GM19240 (cell line): Measurements from ENCODE around the gene KCTD1.

Experiments
- DNase-seq: peaks from one replicate; pipeline ENCODE4 v3.0.0; 2011; ENCODE audit warnings: low spot score; ENCODE audit not compliant: insufficient read length

Gene KCTD1

DNA sequence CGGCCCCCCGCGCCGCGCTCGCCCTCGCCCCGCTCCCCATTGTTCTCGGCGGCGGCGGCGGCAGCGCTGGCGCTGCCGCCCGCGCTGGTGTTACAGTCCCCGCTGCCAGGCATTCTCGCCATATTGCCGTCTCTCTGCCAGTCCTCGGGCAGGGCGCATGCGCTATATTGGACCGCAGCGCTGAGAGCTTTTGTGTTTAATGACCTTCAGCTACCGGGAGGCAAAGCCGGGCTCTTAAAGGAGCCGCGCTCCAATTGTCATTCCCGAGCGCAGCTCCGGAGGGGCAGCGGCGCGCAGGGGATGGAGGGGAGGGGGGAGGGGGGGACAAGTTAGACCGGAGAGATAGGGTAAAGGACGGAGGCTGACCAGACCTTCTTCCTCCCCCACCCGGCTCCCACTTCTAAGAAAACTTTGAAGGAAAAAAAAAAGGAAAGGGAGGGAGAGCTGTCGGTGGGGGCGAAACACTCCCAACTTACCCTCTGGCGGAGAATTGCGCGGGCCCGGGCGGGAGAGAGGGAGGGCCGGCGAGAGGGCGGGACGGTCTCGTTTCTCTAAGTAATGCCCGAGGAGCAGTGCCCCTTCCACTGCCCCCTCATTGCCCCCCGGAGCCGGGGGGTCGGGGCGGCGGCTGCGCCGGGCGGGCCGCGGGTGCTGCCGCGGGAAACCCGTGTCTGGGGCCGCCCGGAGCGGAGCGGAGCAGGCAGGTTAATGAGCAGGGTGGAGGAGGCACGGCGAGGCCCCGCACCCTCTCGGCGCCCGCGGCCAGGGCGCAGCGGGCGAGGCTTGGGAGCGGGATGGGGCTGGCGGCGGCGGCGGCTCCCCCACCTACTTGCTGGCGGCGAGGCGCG is at the start of gene KCTD1:
KCTD1 (minus strand) TSS at position 139 of the 848 bp plus-strand sequence; CDS start at position 122, 17 bp downstream.
- peak; percentile 75 for DNase-seq

- DNase-seq = no peak
Observed at GRCh38 chr18:26593365-26594320, 45.3 kb upstream of the KCTD1 start.

DNA sequence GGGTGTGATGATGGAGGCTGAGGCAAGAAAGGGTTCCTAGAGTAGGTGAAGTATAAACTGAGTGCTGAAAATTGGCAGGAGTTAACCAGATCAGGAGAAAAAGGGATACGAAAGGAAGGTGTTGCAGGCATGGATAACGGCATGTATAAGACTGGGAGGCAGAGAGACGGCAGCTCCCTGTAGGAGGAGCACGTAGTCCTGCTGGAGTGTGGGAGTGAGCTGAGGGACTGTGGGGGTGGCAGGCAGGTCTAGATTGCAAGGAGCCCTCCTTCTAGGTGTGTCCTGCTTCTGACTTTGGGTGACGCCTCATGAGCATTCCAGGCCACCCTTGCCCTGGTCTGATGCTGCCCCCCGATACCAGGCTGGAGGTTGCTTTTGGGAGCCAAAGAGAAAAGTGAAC is 36.4 kb upstream of the KCTD1 start:
- no peak for DNase-seq

DNA sequence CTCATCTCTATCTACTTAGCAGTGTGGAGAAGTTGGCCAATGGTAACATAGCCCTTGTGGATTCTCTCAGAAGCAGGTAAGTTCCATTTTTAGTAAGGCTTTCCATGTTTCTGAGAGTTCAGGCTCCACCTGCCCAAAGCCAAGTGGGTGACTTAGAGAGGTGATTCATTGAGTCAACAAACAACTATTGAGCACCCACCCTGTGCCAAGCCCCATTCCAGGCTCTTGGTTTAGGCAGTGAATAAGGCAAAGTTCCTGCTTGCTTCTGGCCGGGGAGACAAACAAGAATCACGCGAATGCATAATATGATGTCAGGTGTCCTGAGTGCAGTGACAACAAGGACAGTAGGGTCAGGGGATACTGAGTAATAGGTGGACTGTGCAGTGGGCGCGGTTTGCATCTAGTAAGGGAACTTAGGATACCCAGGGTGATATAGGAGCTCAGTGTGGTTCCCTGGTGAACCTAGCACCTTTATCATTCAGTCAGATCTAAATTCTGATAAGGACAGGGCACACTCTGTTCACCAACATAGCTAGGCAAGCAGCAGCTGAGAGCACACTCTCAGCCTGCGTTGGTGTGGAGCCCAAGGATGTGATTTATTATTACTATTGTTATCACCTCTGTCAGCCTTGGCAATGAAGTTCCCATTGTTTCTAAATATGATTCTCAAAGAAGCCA is 31.7 kb upstream of the KCTD1 start:
- DNase-seq = no peak

- DNase-seq = no peak
Observed at GRCh38 chr18:26575865-26576217, 27.5 kb upstream of the KCTD1 start.

GRCh38 chr18:26574958-26575864 is 26.9 kb upstream of the KCTD1 start:
- no peak for DNase-seq

DNA sequence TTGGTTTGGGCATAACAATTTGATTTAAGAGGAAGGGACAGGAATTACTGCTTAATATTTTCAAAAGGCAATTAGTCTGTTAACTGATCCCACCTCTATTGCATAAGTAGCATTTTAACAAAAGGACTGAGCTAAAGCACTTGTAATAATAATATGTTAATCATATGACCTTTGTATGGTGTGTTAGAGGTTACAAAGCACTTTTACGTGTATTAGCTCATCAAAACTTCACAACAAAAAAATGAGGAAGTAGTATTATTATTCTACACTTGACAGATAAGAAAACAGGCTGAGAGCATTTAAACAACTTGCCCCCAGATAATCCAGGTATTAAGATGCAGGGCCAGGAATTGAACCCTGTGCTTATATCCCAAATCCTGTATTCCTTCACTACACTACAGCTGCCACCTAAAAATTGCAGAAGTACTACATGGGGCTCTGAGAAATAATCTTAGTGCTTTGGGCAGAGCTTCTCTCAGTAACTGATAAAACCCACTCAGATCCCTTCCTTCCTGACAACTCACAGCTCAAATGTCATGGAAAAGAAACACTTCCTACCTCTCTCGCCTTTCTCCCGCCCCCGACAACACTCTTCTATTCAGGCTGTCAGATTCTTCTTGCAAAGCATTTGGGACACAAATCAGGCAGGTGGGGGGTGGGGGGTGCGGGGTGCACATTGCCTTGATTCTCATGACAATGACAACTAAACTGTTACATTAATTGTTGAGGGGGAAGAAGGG is 20.7 kb upstream of the KCTD1 start:
- DNase-seq = no peak

GRCh38 chr18:26568513-26568912 is 20.2 kb upstream of the KCTD1 start:
- DNase-seq = no peak

GRCh38 chr18:26566874-26567555 is 18.7 kb upstream of the KCTD1 start:
- DNase-seq = no peak

DNA sequence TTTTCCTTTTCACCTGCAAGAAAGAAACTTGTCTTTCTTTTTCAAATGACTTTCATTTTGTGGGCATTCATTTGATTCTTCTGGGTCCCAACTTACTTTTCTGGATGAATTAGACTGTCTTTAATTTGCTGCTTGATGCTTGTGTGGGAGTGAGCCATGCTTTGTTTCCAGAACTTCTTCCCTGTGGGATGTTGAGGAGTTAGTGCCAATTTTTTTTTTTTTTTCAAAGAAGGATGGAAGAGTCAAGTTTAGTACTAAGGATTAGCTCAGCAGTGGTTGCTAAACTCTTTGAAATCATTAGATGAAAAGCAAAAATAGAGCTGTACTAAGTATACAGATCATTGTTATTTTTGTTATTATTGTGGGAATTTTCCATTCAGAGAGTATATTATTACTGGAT is 17.2 kb upstream of the KCTD1 start:
- no peak for DNase-seq

GRCh38 chr18:26563024-26563423 is 14.7 kb upstream of the KCTD1 start:
- DNase-seq = no peak

- no peak for DNase-seq
Observed at GRCh38 chr18:26562568-26562967, 14.2 kb upstream of the KCTD1 start.

DNA sequence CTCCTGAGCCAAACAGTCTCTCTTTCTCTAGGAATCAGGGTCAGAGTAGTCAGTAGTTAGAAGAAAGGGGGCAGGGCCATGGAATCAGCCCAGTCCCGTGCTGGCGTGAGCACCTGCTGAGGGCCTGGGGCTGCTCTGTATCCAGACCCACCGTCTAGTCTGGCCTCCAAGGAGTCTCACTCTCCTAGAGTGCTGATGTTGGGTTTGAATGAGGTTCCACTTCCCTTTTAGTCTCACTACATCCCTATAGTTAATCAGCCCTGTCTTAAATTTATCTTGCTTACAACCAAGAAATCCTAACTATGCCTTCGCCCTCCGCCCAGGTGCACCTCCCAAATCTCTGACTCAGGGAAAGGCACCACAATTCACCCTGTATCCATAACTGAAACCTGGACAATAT is 13.4 kb upstream of the KCTD1 start:
- DNase-seq = no peak

DNA sequence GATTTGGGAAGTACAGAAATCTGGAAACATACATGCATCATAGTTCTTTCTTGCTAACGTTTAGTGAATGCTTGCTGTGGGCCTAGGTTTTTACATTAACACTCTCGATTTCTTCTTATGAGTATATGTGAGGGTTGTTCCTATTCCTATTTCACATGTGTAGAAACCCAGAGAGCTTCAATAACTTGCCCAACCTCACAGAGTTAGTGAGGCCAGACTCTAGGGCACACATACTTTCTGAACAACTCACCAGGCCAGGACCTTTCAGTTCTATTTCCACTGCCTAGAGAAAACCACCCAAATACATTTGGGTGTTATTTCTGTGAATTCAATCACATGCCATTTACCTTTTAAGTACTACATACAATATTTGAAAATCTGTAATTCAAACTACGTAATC is 8.2 kb upstream of the KCTD1 start:
- DNase-seq = no peak

- DNase-seq = no peak
Observed at GRCh38 chr18:26555804-26556553, 7.6 kb upstream of the KCTD1 start.

DNA sequence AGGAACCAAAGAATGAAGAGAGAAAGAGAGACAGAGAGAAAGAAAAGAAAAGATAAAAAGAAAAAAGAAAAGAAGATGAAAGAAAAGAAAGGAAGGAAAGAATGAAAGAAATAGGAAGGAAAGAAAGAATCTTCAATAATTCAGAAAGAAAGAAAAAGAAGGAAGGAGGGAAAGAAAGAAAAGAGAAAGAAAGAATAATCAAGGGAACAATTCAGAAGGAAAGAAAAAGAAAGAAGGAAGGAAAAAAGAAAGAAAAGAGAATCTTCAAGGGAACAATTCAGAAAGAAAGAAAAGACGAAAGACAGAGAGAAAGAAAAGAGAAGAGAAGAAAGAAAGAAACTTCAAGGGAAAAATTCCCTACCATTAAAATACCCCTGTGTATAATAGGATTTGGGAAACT is 5.6 kb upstream of the KCTD1 start:
- no peak for DNase-seq

DNA sequence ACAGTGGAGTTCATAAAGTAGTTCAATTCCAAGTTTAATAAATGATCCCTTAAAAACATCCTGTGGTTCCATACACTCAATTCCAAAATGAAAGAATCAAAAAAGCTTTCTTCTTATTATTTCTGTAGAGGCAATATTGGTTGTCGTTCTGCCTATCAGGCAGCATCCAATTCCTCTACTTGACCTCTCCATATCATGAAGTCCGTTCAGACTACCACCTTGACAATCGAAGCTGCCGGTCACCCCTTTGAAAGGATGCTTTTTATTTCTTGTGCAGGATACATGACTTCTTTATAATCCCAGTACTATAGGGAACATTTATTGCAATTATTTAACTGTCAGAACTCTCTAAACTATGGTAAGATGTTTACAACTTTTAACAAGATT is 3.3 kb upstream of the KCTD1 start:
- no peak for DNase-seq

DNA sequence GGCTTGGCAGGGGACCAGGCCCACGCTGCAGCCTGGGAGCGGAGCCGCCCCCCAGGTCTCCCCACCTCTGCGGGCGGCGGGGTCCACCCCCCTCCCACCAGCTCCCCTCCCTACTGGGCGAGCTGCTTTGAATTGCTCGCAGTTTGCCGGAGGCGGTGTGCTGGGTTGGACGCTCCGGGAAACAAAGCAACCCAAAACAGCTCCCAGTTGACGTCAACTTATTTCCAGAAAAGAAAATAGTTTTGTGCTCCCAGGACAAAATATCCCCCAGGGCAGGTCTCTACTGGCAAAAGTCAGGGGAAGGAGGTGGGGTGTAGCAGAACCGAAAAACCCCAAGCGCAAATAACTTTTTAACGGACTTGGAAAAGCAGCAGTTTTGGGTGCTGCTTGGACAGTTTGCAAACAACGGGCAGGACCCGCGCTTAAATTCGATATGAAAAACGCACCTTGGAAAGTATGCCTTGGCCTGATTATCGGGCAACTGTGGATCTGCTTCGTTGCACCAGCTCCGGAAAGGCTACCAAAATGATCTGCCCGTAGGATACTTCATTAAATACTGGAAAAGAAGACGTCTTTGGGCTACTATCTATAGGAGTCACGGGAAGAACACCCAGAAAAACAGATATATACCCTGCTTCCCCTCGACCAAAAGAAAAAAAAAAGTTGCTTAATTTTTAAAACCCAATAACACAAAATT is 2.8 kb upstream of the KCTD1 start:
- DNase-seq = no peak
